Ishikawa (cell line): ENCODE measurements around the gene MYPOP.

Experiments
- CEBPB ChIP-seq: IDR thresholded peaks from 2 replicates; pipeline ENCODE4 v1.6.1; 2012
- CREB1 ChIP-seq: IDR thresholded peaks from 2 replicates; pipeline ENCODE4 v1.6.1; 2012; ENCODE audit warnings: low read depth
- EGR1 ChIP-seq: IDR thresholded peaks from 2 replicates; pipeline ENCODE4 v1.6.1; 2012
- EP300 ChIP-seq: IDR thresholded peaks from 2 replicates; pipeline ENCODE4 v1.6.1; 2012; ENCODE audit warnings: borderline replicate concordance
- FOXM1 ChIP-seq: IDR thresholded peaks from 2 replicates; pipeline ENCODE4 v1.6.1; 2012; ENCODE audit warnings: low read depth, borderline replicate concordance
- MAX ChIP-seq: IDR thresholded peaks from 2 replicates; pipeline ENCODE4 v1.6.1; 2012
- NFIC ChIP-seq: IDR thresholded peaks from 2 replicates; pipeline ENCODE4 v1.6.1; 2012
- RAD21 ChIP-seq: IDR thresholded peaks from 2 replicates; pipeline ENCODE4 v1.6.1; 2012; ENCODE audit warnings: low read depth
- REST ChIP-seq: IDR thresholded peaks from 2 replicates; pipeline ENCODE4 v1.6.1; 2012; ENCODE audit warnings: low read depth, mild to moderate bottlenecking
- TAF1 ChIP-seq: IDR thresholded peaks from 2 replicates; pipeline ENCODE4 v1.6.1; 2012; ENCODE audit warnings: low read depth, mild to moderate bottlenecking
- TCF12 ChIP-seq: IDR thresholded peaks from 2 replicates; pipeline ENCODE4 v1.6.1; 2012; ENCODE audit warnings: low read depth
- TEAD4 ChIP-seq: IDR thresholded peaks from 2 replicates; pipeline ENCODE4 v1.6.1; 2012
- USF1 ChIP-seq: IDR thresholded peaks from 2 replicates; pipeline ENCODE4 v1.6.1; 2012
- YY1 ChIP-seq: IDR thresholded peaks from 2 replicates; pipeline ENCODE4 v1.6.1; 2012; ENCODE audit warnings: low read depth
- ZBTB7A ChIP-seq: IDR thresholded peaks from 2 replicates; pipeline ENCODE4 v1.6.1; 2012; ENCODE audit warnings: low read depth

Gene MYPOP

GRCh38 chr19:45878043-45878794, 24.2 kb downstream of the MYPOP start:
- no peak for TF ChIP-seq MAX
- no peak for TF ChIP-seq EGR1
- no peak for TF ChIP-seq TCF12
- no peak for TF ChIP-seq REST
- TF ChIP-seq EP300, result no peak
- TF ChIP-seq USF1, result no peak
- TF ChIP-seq CREB1, result no peak
- no peak for TF ChIP-seq TEAD4
- TF ChIP-seq CEBPB, result no peak
- no peak for TF ChIP-seq NFIC
- TF ChIP-seq RAD21, result no peak
- no peak for TF ChIP-seq YY1
- no peak for TF ChIP-seq ZBTB7A
- no peak for TF ChIP-seq TAF1
- no peak for TF ChIP-seq FOXM1

- no peak for TF ChIP-seq MAX
- TF ChIP-seq TAF1, result no peak
- no peak for TF ChIP-seq REST
- TF ChIP-seq EP300, result no peak
- TF ChIP-seq YY1, result no peak
- TF ChIP-seq USF1, result no peak
- no peak for TF ChIP-seq CEBPB
- TF ChIP-seq RAD21, result no peak
- TF ChIP-seq TCF12, result no peak
Observed at GRCh38 chr19:45876411-45877197, 25.8 kb downstream of the MYPOP start.

- TF ChIP-seq ZBTB7A (no peak), TEAD4 (no peak), NFIC (no peak)
Observed at GRCh38 chr19:45876161-45876410, 26.3 kb downstream of the MYPOP start.

GRCh38 chr19:45874620-45874966, 27.8 kb downstream of the MYPOP start:
- TF ChIP-seq CREB1 (no peak), REST (no peak), ZBTB7A (no peak), NFIC (no peak), EP300 (no peak), USF1 (no peak), RAD21 (no peak), EGR1 (no peak), TAF1 (no peak), CEBPB (no peak)
